NCI-H2227 (cell line): ENCODE data around the gene TNFRSF9.
"Not testable (repeated sequence)": the region's sequence is repeated elsewhere in the genome, so short reads cannot be mapped to it uniquely, and the experiment has no call there.

ENCODE experiments used
- DNase-seq: peaks from one replicate; lab custom pipeline; 2025; ENCODE audit not compliant: unreplicated experiment; lab: John Stamatoyannopoulos, UW

The TNFRSF9 gene

DNA sequence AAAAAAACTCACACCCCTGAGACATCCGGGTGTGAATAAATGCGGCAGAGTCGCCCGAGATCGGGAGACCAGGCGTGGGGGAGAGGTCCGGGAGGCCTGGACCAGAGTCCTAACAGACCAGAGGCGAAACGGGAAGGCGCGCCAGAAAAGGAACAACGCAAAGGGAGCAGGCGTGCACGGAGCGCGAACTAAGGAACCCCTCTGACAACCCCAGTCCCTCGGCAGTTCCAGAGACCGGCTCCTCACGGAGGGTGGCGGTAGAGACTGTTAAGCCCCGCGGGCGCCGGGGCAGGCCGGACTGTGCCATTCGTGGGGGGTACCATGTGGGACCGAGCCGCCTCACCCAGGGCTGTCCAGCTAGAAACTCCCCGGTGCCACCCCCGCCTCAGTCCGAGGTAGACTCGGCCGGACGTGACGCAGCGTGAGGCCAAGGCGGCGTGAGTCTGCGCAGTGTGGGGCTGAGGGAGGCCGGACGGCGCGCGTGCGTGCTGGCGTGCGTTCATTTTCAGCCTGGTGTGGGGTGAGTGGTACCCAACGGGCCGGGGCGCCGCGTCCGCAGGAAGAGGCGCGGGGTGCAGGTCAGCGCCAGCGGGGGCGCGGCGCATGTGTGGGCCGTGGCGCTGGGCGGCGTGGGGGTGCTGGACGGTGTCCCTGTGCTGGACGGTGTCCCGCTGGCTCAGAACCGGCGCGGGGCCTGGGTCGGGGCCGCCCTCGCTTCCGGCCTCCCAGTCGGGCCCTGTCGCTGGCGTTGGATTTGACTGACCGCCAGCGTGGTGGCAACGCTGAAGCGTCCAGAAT, 20.8 kb upstream of the TNFRSF9 start, which contains the start of gene PARK7:
Gene PARK7 (plus strand): TSS at position 496 of the 798 bp plus-strand sequence. CDS start 1,075 bp downstream, outside the sequence.
- peak; percentile 99 for DNase-seq

GRCh38 chr1:7960867-7961215, 20.2 kb upstream of the TNFRSF9 start:
- no peak for DNase-seq

DNA sequence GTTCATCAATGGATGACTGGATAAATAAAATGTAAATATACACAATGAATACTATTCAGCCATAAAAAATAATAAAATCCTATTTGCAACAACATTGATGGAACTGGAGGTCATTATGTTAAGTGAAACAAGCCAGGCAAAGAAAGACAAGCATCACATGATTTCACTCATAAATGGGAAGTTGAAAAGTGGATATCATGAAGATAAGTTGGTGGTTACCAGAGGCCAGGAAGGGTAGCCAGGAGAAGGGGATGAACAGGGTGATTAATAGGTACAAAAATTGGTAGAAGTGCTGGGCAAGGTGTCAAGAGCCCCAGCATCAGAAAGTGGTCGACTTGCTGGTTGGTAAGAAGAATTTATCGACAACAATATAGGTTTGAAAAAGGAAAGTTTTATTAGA, 19.5 kb upstream of the TNFRSF9 start:
- no peak for DNase-seq

DNA sequence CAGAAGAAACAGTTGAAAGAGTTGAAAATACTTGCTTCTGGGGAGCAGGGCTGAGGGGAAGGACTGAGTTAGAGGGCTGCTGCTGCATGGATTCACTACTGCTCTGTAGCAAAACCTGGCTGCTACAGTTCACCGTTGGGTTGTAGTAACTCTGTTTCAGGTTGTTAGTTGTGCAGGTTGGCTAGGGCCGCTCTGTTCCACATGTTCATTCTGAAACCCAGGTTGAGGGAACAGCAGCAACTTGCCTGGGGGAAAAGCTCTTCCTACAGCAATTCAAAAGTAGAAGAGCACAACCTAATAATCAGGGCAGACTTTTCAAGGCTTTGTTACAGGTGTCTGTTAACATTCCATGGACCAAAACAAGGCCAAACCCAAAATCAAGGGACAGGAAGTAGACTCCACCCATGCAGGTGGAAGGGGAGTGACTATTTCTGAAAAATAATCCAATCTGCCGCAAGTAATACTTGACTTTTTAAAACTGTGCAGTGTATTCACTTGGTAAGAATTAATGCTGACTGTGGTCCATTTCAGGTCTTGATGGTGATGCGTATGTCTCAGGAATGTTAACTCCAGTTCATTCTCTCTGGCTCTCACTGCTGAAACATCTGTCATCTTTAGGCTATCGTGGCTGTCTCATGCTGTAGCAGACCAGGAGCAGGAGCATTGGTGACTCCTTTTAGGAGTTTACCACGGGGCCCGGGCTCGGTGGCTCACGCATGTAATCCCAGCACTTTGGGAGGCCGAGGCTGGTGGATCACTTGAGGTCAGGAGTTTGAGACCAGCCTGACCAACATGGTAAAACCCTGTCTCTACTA, 15.8 kb upstream of the TNFRSF9 start:
- DNase-seq = no peak

DNA sequence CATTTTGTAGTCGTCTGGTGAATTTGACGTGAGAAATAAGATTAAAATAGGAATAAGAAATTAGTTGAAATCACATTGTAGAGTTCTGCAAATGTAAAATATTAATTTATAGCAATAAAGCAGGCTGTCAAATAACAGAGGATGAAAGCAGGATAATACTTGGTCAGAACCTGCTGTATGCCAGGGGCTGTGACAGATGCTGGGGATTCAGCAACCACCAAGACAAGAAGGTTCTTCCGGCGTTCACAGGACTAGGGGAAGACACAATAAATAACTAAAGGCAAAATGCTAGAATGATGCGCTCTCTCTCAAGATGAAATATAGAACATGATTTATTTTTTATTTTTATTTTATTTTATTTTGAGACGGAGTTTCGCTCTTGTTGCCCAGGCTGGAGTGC, 14.0 kb upstream of the TNFRSF9 start:
- no peak for DNase-seq

GRCh38 chr1:7953850-7954609, 13.4 kb upstream of the TNFRSF9 start:
- peak; percentile 94 for DNase-seq

DNA sequence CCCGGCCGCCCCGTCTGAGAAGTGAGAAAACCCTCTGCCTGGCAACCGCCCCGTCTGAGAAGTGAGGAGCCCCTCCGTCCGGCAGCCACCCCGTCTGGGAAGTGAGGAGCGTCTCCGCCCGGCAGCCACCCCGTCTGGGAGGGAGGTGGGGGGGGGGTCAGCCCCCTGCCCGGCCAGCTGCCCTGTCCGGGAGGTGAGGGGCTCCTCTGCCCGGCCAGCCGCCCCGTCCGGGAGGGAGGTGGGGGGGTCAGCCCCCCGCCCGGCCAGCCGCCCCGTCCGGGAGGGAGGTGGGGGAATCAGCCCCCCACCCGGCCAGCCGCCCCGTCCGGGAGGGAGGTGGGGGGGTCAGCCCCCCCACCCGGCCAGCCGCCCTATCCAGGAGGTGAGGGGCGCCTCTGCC, 12.2 kb upstream of the TNFRSF9 start:
- DNase-seq = not testable (repeated sequence)

- no peak for DNase-seq
These were observed 8.3 kb upstream of the TNFRSF9 start for GRCh38 chr1:7948960-7949359.

- DNase-seq = no peak
These were observed 2.6 kb upstream of the TNFRSF9 start for GRCh38 chr1:7943251-7943650.

DNA sequence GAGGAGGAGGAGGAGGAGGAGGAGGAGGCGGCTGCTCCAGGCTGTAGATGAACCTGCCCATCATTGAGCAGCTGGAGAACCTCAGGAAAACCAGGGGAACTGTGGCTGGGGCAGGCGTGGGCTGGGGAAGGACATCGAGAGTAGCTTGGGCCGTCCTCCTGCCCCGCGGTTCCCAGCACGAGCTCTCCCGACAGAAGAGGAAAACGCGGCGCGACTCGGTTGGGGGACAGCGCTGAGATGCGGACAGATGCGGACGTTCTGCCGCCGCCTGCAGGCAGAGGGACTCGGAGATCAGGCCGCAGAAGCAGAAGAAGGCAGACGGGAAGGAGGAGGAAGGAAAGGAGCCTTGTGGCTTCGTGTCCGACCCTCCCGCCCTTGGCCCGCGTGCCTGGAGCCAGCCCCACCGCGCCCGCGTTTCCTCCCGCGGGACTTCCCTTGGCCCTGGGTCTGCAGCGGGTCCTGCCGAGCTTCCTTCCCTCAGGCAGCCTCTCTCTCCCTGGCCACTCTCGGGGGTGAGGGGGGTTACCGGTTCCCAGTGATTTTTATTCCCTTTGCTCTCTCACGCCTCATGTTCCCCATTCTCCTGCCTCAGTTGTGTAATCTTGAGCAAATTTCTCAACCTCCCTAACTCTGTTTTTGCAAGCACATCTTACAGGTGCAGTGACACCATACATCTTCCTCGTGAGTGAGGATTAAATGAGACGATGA, 1.7 kb upstream of the TNFRSF9 start:
- peak; percentile 57 for DNase-seq

GRCh38 chr1:7941437-7941793, 776 bp upstream of the TNFRSF9 start:
- no peak for DNase-seq

GRCh38 chr1:7940034-7940433, 605 bp downstream of the TNFRSF9 start:
- DNase-seq = no peak

- DNase-seq = no peak
These were observed 2.6 kb downstream of the TNFRSF9 start for GRCh38 chr1:7938070-7938469.

DNA sequence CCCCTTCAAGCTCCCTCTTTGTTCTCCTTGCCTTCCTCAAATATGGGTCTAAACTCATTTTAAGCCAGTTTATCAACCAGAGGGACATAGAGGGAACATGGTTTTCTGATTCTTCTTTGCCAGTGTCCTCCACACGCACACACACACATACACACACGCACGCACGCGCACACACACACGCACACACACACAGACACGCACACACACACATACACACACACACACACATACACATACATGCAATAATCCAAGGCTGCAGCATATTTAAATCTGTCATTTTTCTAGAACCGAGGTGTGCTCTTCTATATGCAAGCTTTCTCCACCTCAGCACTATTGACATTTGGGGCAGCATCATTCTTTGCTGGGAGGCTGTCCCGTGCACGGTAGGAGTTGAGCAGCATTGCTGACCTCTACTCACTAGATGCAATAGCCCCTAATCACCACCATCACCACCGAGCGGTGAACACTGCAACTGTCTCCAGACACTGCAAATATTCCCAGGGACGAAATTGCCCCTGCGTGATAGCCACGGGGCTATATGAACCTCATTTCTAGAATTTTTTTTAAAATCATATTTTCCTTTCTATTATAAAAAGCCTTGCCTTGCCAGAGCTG, 8.0 kb downstream of the TNFRSF9 start:
- DNase-seq = peak; percentile 69

GRCh38 chr1:7931446-7931812, 9.2 kb downstream of the TNFRSF9 start:
- no peak for DNase-seq

DNA sequence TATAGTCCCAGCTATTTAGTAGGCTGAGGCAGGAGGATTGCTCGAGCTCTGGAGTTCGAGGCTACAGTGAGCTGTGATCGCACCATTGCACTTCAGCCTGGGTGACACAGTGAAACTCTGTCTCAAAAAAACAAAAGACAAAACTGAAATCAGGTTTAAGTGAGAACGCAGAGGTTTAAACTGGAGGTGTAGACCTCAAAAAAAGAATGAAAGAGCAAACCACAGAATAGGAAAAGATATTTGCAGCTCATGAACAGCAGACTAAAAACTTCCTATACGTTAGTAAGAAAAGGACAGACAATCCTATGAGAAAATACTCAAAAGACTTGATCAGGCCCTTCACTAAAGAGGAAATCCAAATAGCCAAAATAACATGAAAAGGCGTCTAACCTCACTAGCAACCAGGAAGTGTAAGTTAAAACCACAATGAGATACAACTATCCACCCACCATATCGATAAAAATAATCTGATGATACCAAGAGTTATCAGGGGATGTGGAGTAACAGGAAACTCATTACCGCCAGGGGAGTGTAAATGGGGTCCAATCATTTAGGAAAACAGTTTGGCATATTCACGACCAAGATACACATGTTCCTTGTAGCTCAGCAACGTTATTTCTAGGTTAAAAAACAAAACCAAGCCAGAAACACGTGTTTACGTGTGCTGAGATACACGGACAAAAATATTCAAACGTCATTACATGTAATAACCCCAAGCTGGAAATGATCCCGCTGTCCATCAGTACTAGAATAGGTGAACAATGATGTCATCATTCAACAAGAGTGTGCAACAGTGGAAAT, 9.8 kb downstream of the TNFRSF9 start:
- DNase-seq = no peak

DNA sequence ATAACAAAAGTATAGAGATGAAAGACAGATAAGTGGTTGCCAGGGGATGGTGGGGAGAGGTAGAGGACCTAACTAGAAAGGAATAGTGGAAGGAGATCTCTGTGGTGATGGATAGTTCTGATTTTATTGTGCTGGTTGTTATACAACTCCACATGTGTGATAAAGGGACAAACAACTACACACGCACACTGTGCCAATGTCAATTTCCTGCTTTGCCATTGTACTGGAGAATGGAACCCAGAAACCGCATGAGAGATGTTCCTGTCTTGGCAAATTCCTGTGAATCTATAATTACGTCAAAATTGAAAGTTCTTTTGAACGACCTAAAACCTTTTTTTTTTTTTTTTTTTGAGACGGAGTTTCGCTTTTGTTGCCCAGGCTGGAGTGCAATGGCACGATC, 11.0 kb downstream of the TNFRSF9 start:
- DNase-seq = no peak

DNA sequence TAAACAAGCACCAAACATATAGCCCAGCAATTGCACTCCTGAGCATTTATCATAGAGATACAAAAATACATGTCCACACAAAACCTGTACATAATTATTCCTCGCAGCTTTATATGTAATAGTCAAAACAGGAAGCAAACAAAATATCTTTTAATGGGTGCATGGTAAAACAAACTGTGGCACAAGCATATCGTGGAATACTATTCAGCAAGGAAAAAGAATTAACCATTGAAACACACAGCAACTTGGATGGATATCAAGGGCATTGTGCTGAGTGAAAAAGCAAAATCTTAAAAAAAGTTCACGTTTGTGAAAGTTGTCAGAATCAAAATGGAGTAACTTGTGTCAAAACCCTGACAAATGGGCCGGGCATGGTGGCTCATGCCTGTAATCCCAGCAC, 12.4 kb downstream of the TNFRSF9 start:
- no peak for DNase-seq

DNA sequence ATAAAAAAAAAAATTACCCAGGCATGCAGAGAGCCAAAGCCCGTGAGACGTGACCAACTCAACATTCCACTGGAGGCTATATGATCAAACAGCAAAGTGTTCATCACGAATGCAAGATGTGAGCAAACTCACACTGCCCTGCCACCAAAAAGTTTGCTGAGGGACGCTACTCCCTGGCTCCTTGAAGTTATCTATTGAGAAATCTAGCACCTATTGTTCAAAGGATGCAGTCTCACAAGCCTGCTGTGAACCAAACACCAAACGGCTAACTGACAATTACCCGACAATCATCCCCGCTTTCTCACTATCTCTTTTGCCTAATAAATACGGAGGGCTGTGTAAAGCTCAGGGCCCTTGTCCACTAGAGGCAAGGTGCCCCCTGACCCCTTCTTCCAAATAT, 13.6 kb downstream of the TNFRSF9 start:
- not testable (repeated sequence) for DNase-seq

GRCh38 chr1:7922301-7922700, 18.3 kb downstream of the TNFRSF9 start:
- DNase-seq = no peak
